ENCODE data around the gene THG1L.
A peak's percentile ranks its signal among the peaks of the same experiment; 100 is the strongest.
"Not testable (repeated sequence)": the region's sequence is repeated elsewhere in the genome, so short reads cannot be mapped to it uniquely, and the experiment has no call there.

Gene THG1L

GRCh38 chr5:157714596-157714864 is 16.7 kb upstream of the THG1L start:
- no peak for TF ChIP-seq CTCF (IDR thresholded peaks at IDR 0.05; ENCODE audit: extremely low read depth, insufficient read depth, missing control alignments)
- in situ Hi-C loops (cut with MboI; ENCODE audit: low pct_unique_long_range_greater_than_20kb, low sequenced_read_pairs, unreplicated experiment) = no loop called here

GRCh38 chr5:157718519-157718918 is 12.7 kb upstream of the THG1L start:
- DNase-seq (ENCODE audit: low spot score) = peak; percentile 31
- peak; percentile 47 for TF ChIP-seq CTCF (IDR thresholded peaks at IDR 0.05; ENCODE audit: extremely low read depth, insufficient read depth, missing control alignments)
- in situ Hi-C loops (cut with MboI; ENCODE audit: low pct_unique_long_range_greater_than_20kb, low sequenced_read_pairs, unreplicated experiment) = no loop called here

More at GRCh38 chr5:157714596-157714864, 16.7 kb upstream of the THG1L start:
- no peak for DNase-seq (ENCODE audit: low spot score)

GRCh38 chr5:157719245-157719644 is 12.0 kb upstream of the THG1L start:
- in situ Hi-C loops (cut with MboI; ENCODE audit: low pct_unique_long_range_greater_than_20kb, low sequenced_read_pairs, unreplicated experiment) = no loop called here

GRCh38 chr5:157721159-157721558 is 10.1 kb upstream of the THG1L start:
- in situ Hi-C loops (cut with MboI; ENCODE audit: low pct_unique_long_range_greater_than_20kb, low sequenced_read_pairs, unreplicated experiment) = no loop called here
- DNase-seq (ENCODE audit: low spot score) = no peak
- no peak for TF ChIP-seq CTCF (IDR thresholded peaks at IDR 0.05; ENCODE audit: extremely low read depth, insufficient read depth, missing control alignments)

More at GRCh38 chr5:157719245-157719644, 12.0 kb upstream of the THG1L start:
- no peak for DNase-seq (ENCODE audit: low spot score)
- no peak for TF ChIP-seq CTCF (IDR thresholded peaks at IDR 0.05; ENCODE audit: extremely low read depth, insufficient read depth, missing control alignments)

- in situ Hi-C loops (cut with MboI; ENCODE audit: low pct_unique_long_range_greater_than_20kb, low sequenced_read_pairs, unreplicated experiment); DNase-seq (ENCODE audit: low spot score): not testable (repeated sequence)
These were observed 8.3 kb upstream of the THG1L start for GRCh38 chr5:157722895-157723294.

GRCh38 chr5:157726607-157727006 is 4.6 kb upstream of the THG1L start:
- DNase-seq (ENCODE audit: low spot score) = not testable (repeated sequence)
- in situ Hi-C loops (cut with MboI; ENCODE audit: low pct_unique_long_range_greater_than_20kb, low sequenced_read_pairs, unreplicated experiment) = loop anchor here (25.0 kb wide), 1 partner anchor 389 kb away; a partner anchor contains a TSS

- not testable (repeated sequence) for DNase-seq (ENCODE audit: low spot score)
- in situ Hi-C loops (cut with MboI; ENCODE audit: low pct_unique_long_range_greater_than_20kb, low sequenced_read_pairs, unreplicated experiment) = loop anchor here (25.0 kb wide), 1 partner anchor 391 kb away; a partner anchor contains a TSS
These were observed 3.4 kb upstream of the THG1L start for GRCh38 chr5:157727858-157728257.

GRCh38 chr5:157729858-157730257 is 1.4 kb upstream of the THG1L start:
- DNase-seq (ENCODE audit: low spot score) = peak; percentile 75
- TF ChIP-seq CTCF (IDR thresholded peaks at IDR 0.05; ENCODE audit: extremely low read depth, insufficient read depth, missing control alignments) = no peak
- in situ Hi-C loops (cut with MboI; ENCODE audit: low pct_unique_long_range_greater_than_20kb, low sequenced_read_pairs, unreplicated experiment) = loop anchor here (25.0 kb wide), 1 partner anchor 393 kb away; a partner anchor contains a TSS

All from GM13977 (cell line).